ENCODE results near the gene PRR5L.

Gene PRR5L

DNA sequence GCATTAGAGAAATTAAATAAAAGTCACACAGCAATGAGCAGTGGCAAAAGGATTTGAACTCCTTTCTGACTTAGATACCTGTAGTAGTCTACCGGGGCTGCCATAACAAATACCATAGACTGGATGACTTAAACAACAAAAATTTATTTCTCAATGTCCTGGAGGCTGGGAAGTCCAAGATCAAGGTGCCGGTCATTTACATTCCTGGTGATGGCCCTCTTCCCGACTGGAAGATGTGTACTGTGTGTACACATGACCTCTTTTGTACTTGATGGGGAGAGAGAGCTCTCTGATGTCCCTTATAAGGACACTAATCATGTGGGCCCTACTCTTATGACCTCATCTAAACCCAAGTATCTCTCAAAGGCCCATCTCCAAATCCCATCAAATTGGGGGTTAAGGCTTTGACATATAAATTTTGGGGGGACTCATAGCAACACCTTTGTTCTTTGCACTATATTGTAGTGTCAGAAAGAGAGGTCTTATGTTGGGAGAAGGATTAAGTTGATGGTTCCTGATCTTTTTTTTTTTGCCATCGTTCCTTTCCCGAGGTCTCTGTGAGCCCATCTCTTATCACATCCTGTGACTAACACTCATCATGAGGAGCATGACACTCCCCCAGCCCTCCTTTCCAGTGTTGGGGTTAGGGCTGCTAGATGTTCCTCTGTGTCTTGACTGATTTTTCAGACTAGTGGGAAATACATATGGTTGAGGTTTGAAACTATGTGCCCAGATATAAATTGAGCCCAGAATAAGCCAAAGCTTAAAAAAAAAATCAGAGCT lies 109.7 kb downstream of the PRR5L start:
- no peaks in the 10 kb centered on the region for H3K27me3 ChIP-seq (ENCODE audit: insufficient read depth, low read depth, severe bottlenecking)
- no peak for TF ChIP-seq CTCF (IDR thresholded peaks at IDR 0.05; ENCODE audit: low read depth, low read length)
- H3K27ac ChIP-seq: no peak overlapping the region
- no peaks in the 10 kb centered on the region for H3K36me3 ChIP-seq
- H3K4me3 ChIP-seq (ENCODE audit: low read depth, low read length): no peak overlapping the region
- no peaks in the 10 kb centered on the region for H3K9me3 ChIP-seq (ENCODE audit: severe bottlenecking)
- DNase-seq: no peak

DNA sequence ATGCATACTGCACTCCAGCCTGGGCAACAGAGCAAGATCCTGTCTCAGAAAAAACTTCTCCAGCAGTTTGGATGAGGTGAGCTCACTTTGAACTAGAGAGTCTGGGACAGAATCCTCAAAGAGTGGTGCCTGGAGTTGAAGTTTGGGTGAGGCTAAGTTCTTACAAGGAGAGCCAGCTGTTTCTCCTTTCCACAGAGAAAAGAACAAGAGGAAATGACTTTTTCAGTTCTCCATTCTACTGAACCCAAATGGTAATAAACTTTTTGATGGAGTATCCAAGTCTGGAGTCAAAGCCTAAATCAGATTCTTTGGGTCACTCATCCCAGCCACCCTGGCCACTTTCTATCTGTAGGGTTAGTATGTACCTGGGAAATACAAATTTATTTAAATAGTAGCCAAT lies 111.3 kb downstream of the PRR5L start:
- Histone ChIP-seq H3K4me3 (ENCODE audit: low read depth, low read length) (no peak overlapping the region), H3K27me3 (ENCODE audit: insufficient read depth, low read depth, severe bottlenecking) (no peaks in the 10 kb centered on the region), H3K36me3 (no peaks in the 10 kb centered on the region), H3K27ac (no peak overlapping the region), H3K9me3 (ENCODE audit: severe bottlenecking) (no peaks in the 10 kb centered on the region)
- no peak for TF ChIP-seq CTCF (IDR thresholded peaks at IDR 0.05; ENCODE audit: low read depth, low read length)
- no peak for DNase-seq

DNA sequence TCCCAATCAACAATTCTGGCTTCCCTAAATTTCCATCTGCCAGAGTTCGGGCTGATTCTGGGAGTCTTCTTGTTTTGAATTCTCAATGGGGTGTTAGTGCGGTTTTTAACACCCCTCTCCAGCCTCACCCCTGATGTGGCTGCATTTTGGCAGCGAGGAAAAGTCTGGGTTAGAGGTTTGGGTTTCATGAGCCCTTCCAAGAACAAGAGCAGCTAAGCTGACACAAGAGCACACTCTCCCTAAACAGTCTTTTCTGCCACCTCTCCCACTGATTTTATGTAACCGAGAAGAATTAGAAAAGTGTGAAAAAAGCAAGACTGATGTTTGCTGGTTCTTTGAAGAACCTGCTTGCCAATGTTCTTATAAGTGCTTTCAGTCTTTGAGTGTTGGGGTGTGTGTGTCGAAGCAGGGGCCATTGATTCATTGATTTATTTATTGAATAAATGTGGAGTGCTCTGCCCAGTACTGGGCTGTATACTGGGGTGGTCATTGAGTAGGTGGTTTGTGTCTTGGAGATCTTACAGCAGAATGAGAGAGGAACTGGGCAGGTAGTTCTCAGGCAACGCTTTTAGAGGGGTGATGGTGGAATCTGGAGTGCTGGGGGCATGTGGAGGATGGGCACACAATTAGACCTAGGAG lies 112.5 kb downstream of the PRR5L start:
- no peaks in the 10 kb centered on the region for H3K27me3 ChIP-seq (ENCODE audit: insufficient read depth, low read depth, severe bottlenecking)
- H3K36me3 ChIP-seq: no peaks in the 10 kb centered on the region
- peaks cover 2% of the 10 kb centered on the region for H3K9me3 ChIP-seq (ENCODE audit: severe bottlenecking)
- no peak overlapping the region for H3K27ac ChIP-seq
- TF ChIP-seq CTCF (IDR thresholded peaks at IDR 0.05; ENCODE audit: low read depth, low read length): no peak
- H3K4me3 ChIP-seq (ENCODE audit: low read depth, low read length): no peak overlapping the region
- DNase-seq: no peak

DNA sequence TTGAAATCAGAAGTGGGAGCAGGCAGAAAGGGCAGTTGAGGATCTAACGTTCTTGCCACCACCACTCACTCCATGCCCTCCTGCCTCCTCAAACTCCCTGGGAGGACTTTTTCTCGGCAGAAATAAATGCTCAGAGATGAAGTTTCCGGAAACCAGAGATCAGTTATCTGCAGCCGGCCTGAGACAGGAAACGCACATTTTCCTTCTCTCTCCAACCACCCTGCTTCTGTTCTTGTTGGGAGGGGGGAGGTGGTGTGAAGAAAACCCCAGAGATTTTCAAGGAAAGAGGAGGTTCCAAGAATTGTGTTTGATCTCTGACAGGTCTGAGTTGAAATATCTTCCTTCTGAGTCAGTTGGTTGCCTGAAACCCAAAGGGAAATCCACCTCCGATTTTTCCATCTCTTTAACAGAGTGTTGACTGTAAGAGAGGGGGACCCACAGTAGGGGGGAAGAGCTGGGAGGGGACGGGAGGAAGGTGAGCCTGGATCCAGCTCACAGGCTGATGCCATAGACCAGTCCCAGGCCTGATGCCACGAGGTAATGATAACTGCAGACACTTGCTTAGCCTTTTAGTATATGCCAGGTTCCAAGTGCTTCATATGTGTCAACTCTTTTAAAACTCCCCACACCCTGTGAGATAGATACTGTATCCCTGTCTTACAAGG lies 113.2 kb downstream of the PRR5L start:
- Histone ChIP-seq H3K4me3 (ENCODE audit: low read depth, low read length) (no peak overlapping the region), H3K36me3 (no peaks in the 10 kb centered on the region), H3K27me3 (ENCODE audit: insufficient read depth, low read depth, severe bottlenecking) (no peaks in the 10 kb centered on the region), H3K9me3 (ENCODE audit: severe bottlenecking) (peaks cover 2% of the 10 kb centered on the region), H3K27ac (no peak overlapping the region)
- no peak for DNase-seq
- TF ChIP-seq CTCF (IDR thresholded peaks at IDR 0.05; ENCODE audit: low read depth, low read length): no peak

GRCh38 chr11:36411202-36411640 lies 115.1 kb downstream of the PRR5L start:
- no peaks in the 10 kb centered on the region for H3K36me3 ChIP-seq
- H3K4me3 ChIP-seq (ENCODE audit: low read depth, low read length): no peak overlapping the region
- peaks cover 2% of the 10 kb centered on the region for H3K9me3 ChIP-seq (ENCODE audit: severe bottlenecking)
- no peak for TF ChIP-seq CTCF (IDR thresholded peaks at IDR 0.05; ENCODE audit: low read depth, low read length)
- no peaks in the 10 kb centered on the region for H3K27me3 ChIP-seq (ENCODE audit: insufficient read depth, low read depth, severe bottlenecking)
- no peak overlapping the region for H3K27ac ChIP-seq
- DNase-seq: no peak

Measured in WERI-Rb-1 (cell line).